HepG2 (cell line): Measurements from ENCODE around the gene DNPH1. TPM values are rescaled to one million over a fixed set of nuclear protein-coding genes. Genes with fewer than 3 reads are reported as not detected.
A peak's percentile ranks its signal among the peaks of the same experiment; 100 is the strongest.

Experiments
- ATF7-NPFF ChIP-seq: sonication (generic); formaldehyde crosslinking; IDR thresholded peaks from 2 replicates; pipeline ENCODE4 v1.8.1; 2023; ENCODE audit warnings: mild to moderate bottlenecking, low read depth, missing genetic modification reagents, moderate library complexity
- ELF3 ChIP-seq: IDR thresholded peaks from 2 replicates; pipeline ENCODE4 v1.6.1; 2016; ENCODE audit warnings: missing genetic modification reagents, missing compliant biosample characterization
- HIC2 ChIP-seq: sonication (generic); formaldehyde crosslinking; IDR thresholded peaks from 2 replicates; pipeline ENCODE4 v1.9.0; 2022; ENCODE audit warnings: low read depth, missing genetic modification reagents
- HMG20A ChIP-seq: IDR thresholded peaks from 2 replicates; pipeline ENCODE4 v1.6.1; 2016; ENCODE audit warnings: borderline replicate concordance
- MAZ ChIP-seq, 2 experiments: sonication (generic) in 1 of 2; formaldehyde crosslinking in 1 of 2; IDR thresholded peaks; 2 replicates each; pipeline versions ENCODE4 v1.5.0 to v1.6.1; 2012 to 2020; ENCODE audit warnings: low read depth in 2 of 2, mild to moderate bottlenecking in 2 of 2, borderline replicate concordance in 1 of 2, improper control_type of control experiment in 1 of 2, low read length in 1 of 2, missing genetic modification reagents in 1 of 2, moderate library complexity in 1 of 2
- PHF8 ChIP-seq: sonication (generic); formaldehyde crosslinking; IDR thresholded peaks from 2 replicates; pipeline ENCODE4 v1.5.0; 2020; ENCODE audit warnings: missing genetic modification reagents
- POGZ ChIP-seq: sonication (generic); formaldehyde crosslinking; IDR thresholded peaks from 2 replicates; pipeline ENCODE4 v1.4.0; 2020; ENCODE audit warnings: mild to moderate bottlenecking, missing genetic modification reagents
- RAD51 ChIP-seq: fragments of 450-650 bp; IDR thresholded peaks from 2 replicates; pipeline ENCODE4 v1.6.1; 2016; ENCODE audit warnings: borderline replicate concordance
- RFX1 ChIP-seq: fragments of 450-650 bp; IDR thresholded peaks from 2 replicates; pipeline ENCODE4 v1.6.1; 2017
- SOX6 ChIP-seq, 2 experiments: fragments of 450-650 bp in 1 of 2; sonication (generic) in 1 of 2; formaldehyde crosslinking in 1 of 2; IDR thresholded peaks; 2 replicates each; pipeline versions ENCODE4 v1.4.0 to v1.6.1; 2017 to 2020; ENCODE audit warnings: antibody characterized with exemption in 1 of 2, mild to moderate bottlenecking in 1 of 2, missing genetic modification reagents in 1 of 2
- SRSF9 ChIP-seq: fragments of 200-400 bp; formaldehyde crosslinking; IDR thresholded peaks from 2 replicates; pipeline ENCODE4 v1.6.1; 2018; ENCODE audit warnings: borderline replicate concordance, mild to moderate bottlenecking, low read depth, low read length; ENCODE audit not compliant: insufficient read depth, poor library complexity, severe bottlenecking
- THRA ChIP-seq: sonication (generic); formaldehyde crosslinking; IDR thresholded peaks from 2 replicates; pipeline ENCODE4 v1.4.0; 2020; ENCODE audit warnings: missing genetic modification reagents, borderline replicate concordance
- ZBTB25 ChIP-seq: IDR thresholded peaks from 2 replicates; pipeline ENCODE4 v1.6.1; 2018; ENCODE audit warnings: missing genetic modification reagents
- ZBTB4 ChIP-seq: sonication (generic); formaldehyde crosslinking; IDR thresholded peaks from 2 replicates; pipeline ENCODE4 v1.4.0; 2020; ENCODE audit warnings: missing genetic modification reagents, mild to moderate bottlenecking, borderline replicate concordance
- ZNF564 ChIP-seq: sonication (generic); formaldehyde crosslinking; IDR thresholded peaks from 2 replicates; pipeline ENCODE4 v1.8.1; 2023; ENCODE audit warnings: mild to moderate bottlenecking, missing genetic modification reagents
- ZNF576 ChIP-seq: sonication (generic); formaldehyde crosslinking; IDR thresholded peaks from 2 replicates; pipeline ENCODE4 v1.4.0; 2020; ENCODE audit warnings: mild to moderate bottlenecking, missing genetic modification reagents
- ZNF792 ChIP-seq: IDR thresholded peaks from 2 replicates; pipeline ENCODE4 v1.6.1; 2016
- polyA plus RNA-seq, 8 experiments: library from polyadenylated mRNA; depleted of rRNA in 3 of 8; stranded (reverse) in 7 of 8; unstranded in 1 of 8; fragments of >200 nt; fragmentation: Illumina TruSeq in 4 of 8; extraction: Trizol in 4 of 8; gene quantifications; 2 replicates each; pipeline versions ENCODE4 v1.2.1 to v1.2.3, GENCODE V29; 2011 to 2016; ENCODE audit warnings: low read depth in 4 of 8, missing spikeins in 1 of 8, mixed read lengths in 1 of 8; ENCODE audit not compliant: insufficient read depth in 1 of 8
- total RNA-seq, 5 experiments: library from RNA; depleted of rRNA; stranded (reverse); fragments of >200 nt; fragmentation: Illumina TruSeq; extraction: Trizol; gene quantifications; 2 replicates each; pipeline ENCODE4 v1.2.3, GENCODE V29; 2016; ENCODE audit warnings: low read depth in 1 of 5

DNPH1 gene
- total and polyA plus RNA-seq, 2 of the 13 experiments (the other 11 are each of a cell fraction or from before 2014, with no cell fraction given), result 56.5 to 75.1 TPM

GRCh38 chr6:43263314-43264178 is 34.3 kb upstream of the DNPH1 start (continued):
- TF ChIP-seq SOX6 (IDR thresholded peaks at IDR 0.05) (no peak), SOX6 (CRISPR knock-in tag; IDR thresholded peaks at IDR 0.05) (peak; percentile 63), PHF8 (peak; percentile 54; the same call in 1 of the 2 replicates), ZBTB4 (CRISPR knock-in tag) (peak; percentile 63; the same call in 1 of the 2 replicates), HIC2 (CRISPR knock-in tag) (peak; percentile 75), ELF3 (peak; percentile 69), ZBTB25 (CRISPR knock-in tag) (peak; percentile 73; the same call in 1 of the 2 replicates), THRA (peak; percentile 85), ZNF576 (no peak; the same call in 1 of the 2 replicates), ZNF564 (peak; percentile 66; the same call in 1 of the 2 replicates), RAD51 (no peak), ATF7-NPFF (peak; percentile 65), ZNF792 (CRISPR knock-in tag) (0 out of 2 replicates have a peak, but pooled peaks have one; percentile 57), MAZ (IDR thresholded peaks at IDR 0.05; ENCODE audit: borderline replicate concordance, low read depth, low read length) (no peak), MAZ (CRISPR knock-in tag; IDR thresholded peaks at IDR 0.05; ENCODE audit: low read depth) (peak; percentile 81), HMG20A (CRISPR knock-in tag) (peak; percentile 26; the same call in 1 of the 2 replicates), RFX1 (no peak), POGZ (CRISPR knock-in tag) (0 out of 2 replicates have a peak, but pooled peaks have one; percentile 3), SRSF9 (no peak)
